GM18951 (cell line): Measurements from ENCODE around the gene HNRNPA2B1.
"Not testable (repeated sequence)": the region's sequence is repeated elsewhere in the genome, so short reads cannot be mapped to it uniquely, and the experiment has no call there.

ENCODE experiments used
- POLR2A ChIP-seq: IDR thresholded peaks from 4 replicates; pipeline ENCODE4 v1.6.1; 2011; ENCODE audit warnings: mild to moderate bottlenecking; ENCODE audit not compliant: insufficient read length, insufficient read depth; ENCODE audit errors: extremely low read depth
- in situ Hi-C: fragments of 300-500 bp; cut with MboI; formaldehyde crosslinking; loops from one replicate; pipeline ENCODE4 v1.12.0; 2022; ENCODE audit warnings: low sequenced_read_pairs, mixed read lengths, inconsistent platforms; ENCODE audit not compliant: unreplicated experiment

The HNRNPA2B1 gene

DNA sequence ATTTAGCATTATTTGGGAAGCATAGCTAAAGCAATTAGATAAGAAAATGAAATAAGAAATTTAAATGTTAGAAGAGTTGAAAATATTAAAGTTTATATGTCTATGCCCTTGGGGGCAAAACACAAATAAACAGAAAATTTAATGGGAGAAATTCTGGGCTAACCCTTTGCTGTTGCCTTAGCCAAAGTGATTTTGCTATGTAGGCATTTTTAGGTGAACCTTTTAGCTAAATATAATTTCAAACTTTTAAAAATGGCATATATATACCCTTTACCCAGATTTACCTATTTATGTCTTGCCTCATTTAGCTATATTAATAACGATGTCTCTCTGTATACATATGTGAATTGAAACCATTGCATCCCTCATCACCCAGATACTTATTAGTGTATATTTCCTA, 28.5 kb downstream of the HNRNPA2B1 start:
- no peak for TF ChIP-seq POLR2A
- in situ Hi-C loops: no loop called here

GRCh38 chr7:26171601-26172000, 28.9 kb downstream of the HNRNPA2B1 start:
- no peak for TF ChIP-seq POLR2A
- in situ Hi-C loops: no loop called here

DNA sequence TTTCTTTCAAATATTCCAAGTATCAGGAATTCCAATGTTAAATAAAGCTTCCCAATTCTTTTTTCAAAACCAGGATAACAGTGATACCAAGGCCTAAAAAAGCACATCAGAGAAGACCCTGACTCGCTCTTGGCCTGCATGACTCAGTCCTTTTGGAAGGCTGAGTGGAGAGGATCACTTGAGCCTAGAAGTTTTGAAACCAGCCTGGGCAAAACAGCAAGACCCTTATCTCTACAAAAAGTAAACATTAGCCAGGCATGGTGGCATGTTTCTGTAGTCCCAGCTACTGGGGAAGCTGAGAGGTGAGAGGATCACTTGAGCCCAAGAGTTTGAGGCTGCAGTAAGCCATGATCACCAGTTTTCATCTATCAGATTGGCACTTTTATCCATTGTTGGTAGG, 29.9 kb downstream of the HNRNPA2B1 start:
- in situ Hi-C loops: no loop called here
- TF ChIP-seq POLR2A: no peak

DNA sequence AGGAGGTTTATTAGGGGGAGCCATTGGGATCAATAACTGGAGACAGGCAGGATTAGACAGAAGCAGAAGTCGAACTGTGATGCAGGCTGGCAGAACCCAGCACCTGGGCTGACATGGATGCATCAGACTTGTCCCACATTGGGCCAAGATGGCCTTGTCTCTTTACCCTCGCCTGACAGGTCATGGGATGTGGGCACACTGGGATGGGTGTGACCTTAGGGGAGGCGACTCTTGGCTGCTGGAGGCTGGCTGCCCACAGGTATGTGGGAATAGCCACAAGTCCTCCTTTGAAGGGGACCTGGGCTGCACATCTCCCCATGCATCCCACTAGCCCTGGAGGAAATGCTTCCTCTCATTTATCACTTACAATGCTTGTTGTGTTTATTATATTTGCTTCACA, 31.3 kb downstream of the HNRNPA2B1 start:
- no peak for TF ChIP-seq POLR2A
- in situ Hi-C loops: no loop called here

- TF ChIP-seq POLR2A: no peak
- in situ Hi-C loops: no loop called here
Observed at GRCh38 chr7:26168458-26169023, 32.0 kb downstream of the HNRNPA2B1 start.

GRCh38 chr7:26167303-26167934, 33.1 kb downstream of the HNRNPA2B1 start:
- TF ChIP-seq POLR2A: no peak
- in situ Hi-C loops: no loop called here

DNA sequence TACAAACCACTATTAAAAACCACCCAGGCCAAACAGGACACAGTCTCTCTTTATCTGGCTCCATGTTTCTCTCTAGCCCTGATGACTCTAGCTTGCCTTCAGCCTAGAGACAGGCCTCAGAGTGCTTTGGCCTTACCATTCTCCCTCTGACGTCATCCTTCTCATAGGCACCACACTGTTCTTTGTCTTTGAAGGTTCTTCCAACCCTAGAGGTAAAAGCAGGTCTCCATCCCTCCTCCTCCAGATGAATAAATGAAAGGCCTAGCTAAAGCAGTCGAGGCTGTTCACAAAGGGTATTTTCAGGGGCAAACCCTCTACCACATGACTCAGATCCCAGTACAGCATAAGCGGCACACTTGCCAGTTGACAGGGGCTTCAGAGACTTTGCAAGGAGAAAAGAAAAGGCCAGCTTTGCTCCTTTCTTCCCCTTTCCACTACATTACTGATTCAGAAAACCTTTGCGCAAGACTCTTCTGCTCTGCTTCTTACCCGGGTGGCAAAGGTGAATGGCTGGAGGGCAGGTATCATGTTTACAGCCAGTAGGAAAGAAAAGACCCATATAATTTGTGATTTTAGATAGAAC, 33.8 kb downstream of the HNRNPA2B1 start:
- TF ChIP-seq POLR2A: no peak
- in situ Hi-C loops: no loop called here

DNA sequence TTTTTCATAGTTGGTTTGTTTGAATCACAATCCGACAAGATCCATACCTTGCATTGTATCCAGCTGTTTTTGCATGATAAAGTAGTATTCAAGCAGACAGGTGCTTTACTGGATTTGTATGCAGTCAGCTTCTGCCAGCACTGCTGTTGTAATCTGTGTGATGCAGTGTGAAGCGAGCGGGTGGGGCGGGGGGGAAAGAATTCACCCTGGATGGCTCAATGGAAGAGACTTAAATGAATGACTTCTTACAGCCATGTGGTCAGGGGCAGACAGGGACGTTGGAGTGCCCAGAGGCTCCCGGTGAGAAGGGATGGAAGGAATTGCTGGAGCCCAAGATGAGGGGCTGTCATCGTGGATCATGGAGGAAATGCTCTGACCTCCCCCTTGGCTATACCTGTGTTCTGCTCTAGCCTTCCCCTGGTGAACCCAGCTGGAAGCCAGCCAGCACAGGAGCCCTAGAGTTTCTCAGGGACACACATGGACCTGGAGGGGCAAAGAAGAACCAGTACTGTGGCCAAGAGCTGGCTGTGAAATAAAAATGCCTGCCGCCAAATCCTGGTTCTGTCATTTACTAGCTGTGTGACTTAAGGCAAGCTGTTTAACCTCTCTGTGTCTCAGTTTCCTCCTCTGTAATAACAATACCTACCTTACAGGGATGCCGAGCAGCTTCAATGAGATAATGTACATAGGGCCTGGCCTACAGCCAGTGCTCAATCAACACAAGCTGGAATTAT, 34.4 kb downstream of the HNRNPA2B1 start:
- no peak for TF ChIP-seq POLR2A
- in situ Hi-C loops: no loop called here

- in situ Hi-C loops: not testable (repeated sequence)
Observed at GRCh38 chr7:26163804-26164203, 36.7 kb downstream of the HNRNPA2B1 start.

- no peak for TF ChIP-seq POLR2A
- in situ Hi-C loops: no loop called here
Observed at GRCh38 chr7:26162431-26162830, 38.1 kb downstream of the HNRNPA2B1 start.

DNA sequence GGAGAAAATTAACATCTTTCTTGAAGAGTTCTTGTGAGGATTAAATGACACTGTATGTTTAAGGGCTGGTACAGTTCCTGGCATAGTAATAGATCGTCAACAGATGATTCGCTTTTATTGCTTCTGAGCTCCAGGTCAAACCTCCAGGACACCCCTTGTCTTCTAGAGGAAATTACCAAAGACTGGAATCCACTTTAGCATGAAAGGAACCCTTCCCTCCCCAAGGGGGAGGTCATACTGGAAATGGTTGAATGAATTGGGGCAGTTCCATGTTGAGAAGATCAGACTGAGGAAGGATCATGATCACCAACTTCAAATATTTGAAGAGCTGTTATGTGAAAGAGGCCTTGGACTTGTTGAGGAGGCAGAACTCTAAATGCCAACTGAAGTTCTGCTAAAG, 39.6 kb downstream of the HNRNPA2B1 start:
- in situ Hi-C loops: no loop called here
- no peak for TF ChIP-seq POLR2A

- TF ChIP-seq POLR2A: no peak
- in situ Hi-C loops: no loop called here
Observed at GRCh38 chr7:26159243-26159642, 41.3 kb downstream of the HNRNPA2B1 start.

GRCh38 chr7:26157520-26158105, 42.9 kb downstream of the HNRNPA2B1 start:
- TF ChIP-seq POLR2A: no peak
- in situ Hi-C loops: no loop called here

DNA sequence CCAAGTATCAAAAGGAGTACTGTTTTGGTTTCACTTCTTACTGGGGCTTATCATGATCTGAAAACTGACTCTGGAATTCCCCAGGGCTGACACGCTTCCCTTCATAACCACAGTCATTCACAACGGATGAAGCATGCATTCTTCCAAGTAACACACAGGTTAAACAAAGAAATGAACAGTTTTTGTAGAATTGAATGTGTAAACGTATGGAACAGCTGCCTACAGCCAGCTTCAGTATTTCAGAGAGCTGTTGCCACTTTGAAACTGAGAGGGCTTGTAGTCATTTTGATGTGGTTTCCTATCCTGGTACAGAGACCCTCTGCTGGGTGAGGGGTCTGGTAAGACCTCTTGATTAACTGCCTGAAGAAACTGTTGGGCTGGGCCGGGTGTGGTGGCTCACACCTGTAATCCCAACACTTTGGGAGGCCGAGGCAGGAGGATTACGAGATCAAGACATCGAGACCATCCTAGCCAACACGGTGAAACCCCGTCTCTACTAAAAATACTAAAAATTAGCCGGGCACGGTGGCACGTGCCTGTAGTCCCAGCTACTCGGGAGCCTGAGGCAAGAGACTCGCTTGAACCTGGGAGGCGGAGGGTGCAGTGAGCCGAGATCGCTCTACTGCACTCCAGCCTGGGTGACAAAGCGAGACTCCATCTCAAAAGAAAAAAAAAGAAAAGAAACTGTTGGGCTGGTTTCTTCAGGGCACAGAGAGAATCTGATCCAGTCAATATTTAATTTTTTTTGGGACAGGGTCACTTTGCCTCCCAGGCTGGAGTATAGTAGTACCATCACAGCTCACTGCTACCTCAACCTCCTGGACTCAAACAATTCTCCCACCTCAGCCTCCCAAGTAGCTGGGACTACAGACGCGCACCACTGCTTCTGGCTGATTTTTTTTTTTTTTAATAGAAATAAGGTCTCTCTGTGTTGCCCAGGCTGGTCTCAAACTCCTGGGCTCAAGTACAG, 43.8 kb downstream of the HNRNPA2B1 start:
- in situ Hi-C loops: no loop called here
- TF ChIP-seq POLR2A: no peak
